OCI-LY1 (cell line): Measurements from ENCODE around the gene CD101.

ENCODE experiments used
- EZH2 ChIP-seq: fragments of 200-600 bp; sonication (generic), shearing (Covaris generic); IDR thresholded peaks from 2 replicates; pipeline ENCODE4 v1.8.0; 2017; ENCODE audit warnings: borderline replicate concordance, mixed run types, mild to moderate bottlenecking, antibody characterized with exemption, low read length, moderate library complexity, mixed read lengths
- TF ChIP-seq, protein P1 (sequence below): fragments of 200-600 bp; sonication (generic), shearing (Covaris generic); IDR thresholded peaks from 2 replicates; pipeline ENCODE4 v1.5.1; 2017; ENCODE audit warnings: mild to moderate bottlenecking, antibody characterized with exemption, low read length, moderate library complexity, mixed read lengths

DNA sequence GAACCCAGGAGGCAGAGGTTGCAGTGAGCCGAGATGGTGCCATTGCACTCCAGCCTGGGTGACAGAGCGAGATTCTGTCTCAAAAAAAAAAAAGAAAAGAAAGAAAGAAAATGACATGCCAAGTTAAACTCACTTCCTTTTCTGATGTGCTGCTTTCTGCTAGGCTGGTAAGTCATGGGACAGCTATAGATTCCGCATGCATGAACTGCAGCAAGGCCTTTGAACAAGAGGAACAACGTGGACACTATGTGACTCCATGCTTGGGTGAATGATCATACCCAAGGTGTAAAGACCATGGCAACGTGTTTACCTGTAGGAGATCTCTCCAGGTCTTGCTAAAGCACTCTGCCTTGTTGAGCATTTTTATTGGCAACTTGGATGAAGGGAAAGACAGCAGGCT is 48.3 kb downstream of the CD101 start:
- TF ChIP-seq, protein P1, sequence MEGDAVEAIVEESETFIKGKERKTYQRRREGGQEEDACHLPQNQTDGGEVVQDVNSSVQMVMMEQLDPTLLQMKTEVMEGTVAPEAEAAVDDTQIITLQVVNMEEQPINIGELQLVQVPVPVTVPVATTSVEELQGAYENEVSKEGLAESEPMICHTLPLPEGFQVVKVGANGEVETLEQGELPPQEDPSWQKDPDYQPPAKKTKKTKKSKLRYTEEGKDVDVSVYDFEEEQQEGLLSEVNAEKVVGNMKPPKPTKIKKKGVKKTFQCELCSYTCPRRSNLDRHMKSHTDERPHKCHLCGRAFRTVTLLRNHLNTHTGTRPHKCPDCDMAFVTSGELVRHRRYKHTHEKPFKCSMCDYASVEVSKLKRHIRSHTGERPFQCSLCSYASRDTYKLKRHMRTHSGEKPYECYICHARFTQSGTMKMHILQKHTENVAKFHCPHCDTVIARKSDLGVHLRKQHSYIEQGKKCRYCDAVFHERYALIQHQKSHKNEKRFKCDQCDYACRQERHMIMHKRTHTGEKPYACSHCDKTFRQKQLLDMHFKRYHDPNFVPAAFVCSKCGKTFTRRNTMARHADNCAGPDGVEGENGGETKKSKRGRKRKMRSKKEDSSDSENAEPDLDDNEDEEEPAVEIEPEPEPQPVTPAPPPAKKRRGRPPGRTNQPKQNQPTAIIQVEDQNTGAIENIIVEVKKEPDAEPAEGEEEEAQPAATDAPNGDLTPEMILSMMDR = no peak
- no peak for TF ChIP-seq EZH2
